SK-N-SH (cell line): ENCODE measurements around the gene CRYBG1. TPM values are rescaled to one million over a fixed set of nuclear protein-coding genes. Genes with fewer than 3 reads are reported as not detected.

Experiments
- CTCF ChIA-PET: fragments of 300-600, 350-600 bp; formaldehyde crosslinking; extraction: SDS; loops from one replicate; lab custom pipeline; 2021; lab: Yijun Ruan, JAX
- POLR2A ChIA-PET: fragments of 350-600 bp; sonication (Branson Sonifier 250); formaldehyde crosslinking; extraction: SDS; loops from one replicate; lab custom pipeline; 2020; ENCODE audit warnings: antibody characterized with exemption, inconsistent platforms; lab: Yijun Ruan, JAX
- DNase-seq: peaks from one replicate; pipeline ENCODE4 v3.0.0; 2012
- H2AFZ ChIP-seq: fragments of 200-600 bp; sonication (generic); 2 replicates; pipeline ENCODE4 v1.8.1; 2016; ENCODE audit warnings: antibody characterized with exemption, mild to moderate bottlenecking, low read depth
- H3F3A ChIP-seq: fragments of 200-600 bp; sonication (generic); replicated peaks from 2 replicates; pipeline ENCODE3; 2016; ENCODE audit warnings: antibody characterized with exemption, mild to moderate bottlenecking; ENCODE audit not compliant: insufficient read depth
- H3K27ac ChIP-seq, 2 experiments: fragments of 200-500 bp in 1 of 2; fragments of 200-600 bp in 1 of 2; sonication (Bioruptor generic) in 1 of 2; sonication (generic), shearing (Covaris generic) in 1 of 2; 2 replicates each; pipeline versions ENCODE4 v1.5.1 to v1.6.1; 2014 to 2016; ENCODE audit warnings: low read depth in 2 of 2, inconsistent platforms in 1 of 2, low read length in 1 of 2, mild to moderate bottlenecking in 1 of 2, mixed read lengths in 1 of 2
- H3K27me3 ChIP-seq: fragments of 200-600 bp; sonication (generic), shearing (Covaris generic); 2 replicates; pipeline ENCODE4 v1.6.1; 2016; ENCODE audit warnings: mixed run types; ENCODE audit not compliant: insufficient read depth
- H3K36me3 ChIP-seq, 2 experiments: fragments of 200-500 bp in 1 of 2; fragments of 200-600 bp in 1 of 2; sonication (Bioruptor generic) in 1 of 2; sonication (generic) in 1 of 2; replicated peaks in 1 of 2; 2 replicates each; pipeline versions ENCODE3 to v1.5.1; 2014 to 2016; ENCODE audit warnings: low read length in 1 of 2, mild to moderate bottlenecking in 1 of 2; ENCODE audit not compliant: insufficient read depth in 2 of 2, control insufficient read depth in 1 of 2
- H3K4me1 ChIP-seq, 2 experiments: fragments of 200-500 bp in 1 of 2; fragments of 200-600 bp in 1 of 2; sonication (Bioruptor generic) in 1 of 2; sonication (generic), shearing (Covaris generic) in 1 of 2; 2 replicates each; pipeline versions ENCODE4 v1.5.1 to v1.6.1; 2014 to 2016; ENCODE audit warnings: low read depth in 1 of 2, low read length in 1 of 2, mixed run types in 1 of 2; ENCODE audit not compliant: insufficient read depth in 2 of 2, control insufficient read depth in 1 of 2
- H3K4me2 ChIP-seq: fragments of 200-600 bp; sonication (generic), shearing (Covaris generic); 2 replicates; pipeline ENCODE4 v1.6.1; 2017; ENCODE audit warnings: mixed run types
- H3K4me3 ChIP-seq, 2 experiments: fragments of 200-500 bp in 1 of 2; fragments of 200-600 bp in 1 of 2; sonication (Bioruptor generic) in 1 of 2; sonication (generic), shearing (Covaris generic) in 1 of 2; 2 replicates each; pipeline versions ENCODE4 v1.5.1 to v1.8.1; 2014 to 2016; ENCODE audit warnings: low read depth in 2 of 2, inconsistent platforms in 1 of 2, low read length in 1 of 2, mild to moderate bottlenecking in 1 of 2, mixed read lengths in 1 of 2, moderate library complexity in 1 of 2
- H3K79me2 ChIP-seq: fragments of 200-600 bp; sonication (generic); 2 replicates; pipeline ENCODE4 v1.8.1; 2017; ENCODE audit warnings: mild to moderate bottlenecking; ENCODE audit not compliant: insufficient read depth
- H3K9ac ChIP-seq: fragments of 200-600 bp; sonication (generic); 2 replicates; pipeline ENCODE4 v1.6.1; 2017; ENCODE audit warnings: mixed run types
- H3K9me2 ChIP-seq: fragments of 200-600 bp; sonication (generic); 2 replicates; pipeline ENCODE4 v1.6.1; 2017; ENCODE audit warnings: mixed run types
- H3K9me3 ChIP-seq: fragments of 200-600 bp; sonication (generic); 2 replicates; pipeline ENCODE4 v1.6.1; 2017; ENCODE audit warnings: mixed run types, mild to moderate bottlenecking, moderate library complexity
- H4K20me1 ChIP-seq: fragments of 200-600 bp; sonication (generic); 2 replicates; pipeline ENCODE4 v1.6.1; 2017; ENCODE audit warnings: mild to moderate bottlenecking, mixed run types; ENCODE audit not compliant: insufficient read depth
- EZH2phosphoT487 ChIP-seq: fragments of 200-600 bp; sonication (generic); IDR thresholded peaks from 2 replicates; pipeline ENCODE4 v1.6.1; 2017; ENCODE audit warnings: low read depth, mixed run types, mild to moderate bottlenecking, antibody characterized with exemption, moderate library complexity, borderline replicate concordance
- FOSL2 ChIP-seq: IDR thresholded peaks from 2 replicates; pipeline ENCODE4 v1.4.0; 2012; ENCODE audit warnings: low read depth, mild to moderate bottlenecking, moderate library complexity, borderline replicate concordance
- FOXJ3 ChIP-seq: sonication (generic); formaldehyde crosslinking; IDR thresholded peaks from 2 replicates; pipeline ENCODE4 v1.5.1; 2020; ENCODE audit warnings: mild to moderate bottlenecking, missing genetic modification reagents
- FOXM1 ChIP-seq: IDR thresholded peaks from 2 replicates; pipeline ENCODE4 v1.4.0; 2012; ENCODE audit warnings: low read depth, mild to moderate bottlenecking
- GATA2 ChIP-seq: sonication (generic); formaldehyde crosslinking; IDR thresholded peaks from 2 replicates; pipeline ENCODE4 v1.5.0; 2020; ENCODE audit warnings: mild to moderate bottlenecking, missing genetic modification reagents
- IRF3 ChIP-seq: fragments of 150-350 bp; IDR thresholded peaks from 2 replicates; pipeline ENCODE4 v1.6.1; 2016; ENCODE audit warnings: mild to moderate bottlenecking, low read depth, low read length
- JUND ChIP-seq: IDR thresholded peaks from 2 replicates; pipeline ENCODE4 v1.4.0; 2012
- MXI1 ChIP-seq: IDR thresholded peaks from 2 replicates; pipeline ENCODE4 v1.6.1; 2012; ENCODE audit warnings: mild to moderate bottlenecking, low read depth, low read length, improper control_type of control experiment
- NRF1 ChIP-seq: IDR thresholded peaks from 2 replicates; pipeline ENCODE4 v1.6.1; 2012; ENCODE audit warnings: low read depth, mild to moderate bottlenecking, low read length
- PBX3 ChIP-seq: IDR thresholded peaks from 2 replicates; pipeline ENCODE4; 2012
- POLR2AphosphoS5 ChIP-seq: IDR thresholded peaks from 2 replicates; pipeline ENCODE4 v1.6.1; 2012; ENCODE audit warnings: low read depth, low read length
- RAD21 ChIP-seq: IDR thresholded peaks from 2 replicates; pipeline ENCODE4 v1.6.1; 2012; ENCODE audit warnings: mild to moderate bottlenecking, low read length
- RFX5 ChIP-seq: IDR thresholded peaks from 2 replicates; pipeline ENCODE4 v1.6.1; 2012; ENCODE audit warnings: mild to moderate bottlenecking, improper control_type of control experiment, low read length
- SMC3 ChIP-seq: IDR thresholded peaks from 2 replicates; pipeline ENCODE4 v1.6.1; 2012; ENCODE audit warnings: low read depth, low read length, improper control_type of control experiment
- TCF12 ChIP-seq: IDR thresholded peaks from 2 replicates; pipeline ENCODE4 v1.4.0; 2012
- TEAD4 ChIP-seq: IDR thresholded peaks from 2 replicates; pipeline ENCODE4 v1.4.0; 2012; ENCODE audit warnings: mild to moderate bottlenecking, borderline replicate concordance; ENCODE audit not compliant: insufficient read depth
- USF1 ChIP-seq: IDR thresholded peaks from 2 replicates; pipeline ENCODE4 v1.4.0; 2012; ENCODE audit warnings: low read depth, borderline replicate concordance
- YY1 ChIP-seq: IDR thresholded peaks from 2 replicates; pipeline ENCODE4 v1.4.0; 2012; ENCODE audit warnings: low read depth, mild to moderate bottlenecking
- WGBS: methylation state at CpG from one replicate; pipeline ENCODE4 v1.1.6; 2017; ENCODE audit warnings: low lambda C conversion rate; 5-methylcytosine and 5-hydroxymethylcytosine counted together
- polyA plus RNA-seq, 3 experiments: library from polyadenylated mRNA; depleted of rRNA; stranded (reverse); fragments of >200 nt; gene quantifications; 2 replicates each; pipeline ENCODE4 v1.2.3, GENCODE V29; 2012

Gene CRYBG1
- polyA plus RNA-seq, 1 of the 3 experiments (the other 2 are of a cell fraction), result 13.8 TPM

GRCh38 chr6:106536851-106537250 lies 176.3 kb downstream of the CRYBG1 start (continued):
- TF ChIP-seq PBX3 (peak; percentile 96), FOSL2 (peak; percentile 64), TEAD4 (peak; percentile 84), IRF3 (no peak), MXI1 (no peak), YY1 (0 out of 2 replicates have a peak, but pooled peaks have one; percentile 15), NRF1 (no peak), TCF12 (peak; percentile 80), USF1 (no peak), POLR2AphosphoS5 (peak; percentile 48; the same call in 1 of the 2 replicates), RFX5 (no peak), GATA2 (no peak), RAD21 (no peak), FOXJ3 (no peak), SMC3 (no peak), FOXM1 (peak; percentile 86), EZH2phosphoT487 (no peak)

- no peak overlapping the region for H3K4me2 ChIP-seq
- H3F3A ChIP-seq, result peaks cover 21% of the 10 kb centered on the region
- WGBS, result 80% methylated on average over 8 of the region's 8 CpGs
- peaks cover 3 to 21% of the 10 kb centered on the region in 2 experiments for H3K36me3 ChIP-seq
- CTCF ChIA-PET, result no interaction called here
- H2AFZ ChIP-seq, result no peak overlapping the region
- no peaks in the 10 kb centered on the region for H3K9me2 ChIP-seq
- H3K27ac ChIP-seq, result peak overlapping the region; percentile 69 to 93; a peak in 3 of 4 replicates
- DNase-seq, result no peak
- H3K79me2 ChIP-seq, result no peaks in the 10 kb centered on the region
- H3K9ac ChIP-seq, result no peak overlapping the region
- no peak for TF ChIP-seq JUND
- no peak for TF ChIP-seq POLR2AphosphoS5
- no peak for TF ChIP-seq GATA2
- no peak for TF ChIP-seq YY1
- H3K9me3 ChIP-seq, result no peaks in the 10 kb centered on the region
- peaks cover 0 to 27% of the 10 kb centered on the region in 2 experiments for H3K4me1 ChIP-seq
- H4K20me1 ChIP-seq, result no peaks in the 10 kb centered on the region
- H3K27me3 ChIP-seq, result no peaks in the 10 kb centered on the region
- no peak overlapping the region for H3K4me3 ChIP-seq
- POLR2A ChIA-PET, result no interaction called here
Observed at GRCh38 chr6:106537662-106538061, 177.1 kb downstream of the CRYBG1 start.
